ENCODE results near the gene CDH13. TPM values are rescaled to one million over a fixed set of nuclear protein-coding genes. Genes with fewer than 3 reads are reported as not detected.

Gene CDH13
- total RNA-seq, 1 donor from 2014 or later, result 161 TPM

GRCh38 chr16:83045790-83046189, 419.0 kb downstream of the CDH13 start:
- Histone ChIP-seq H3K4me3 (no peak overlapping the region), H3K27me3 (ENCODE audit: low read depth) (no peaks in the 10 kb centered on the region), H3K36me3 (no peaks in the 10 kb centered on the region), H3K4me1 (peaks cover 11% of the 10 kb centered on the region), H3K27ac (replicated peaks) (no peak overlapping the region), H3K9me3 (replicated peaks) (no peaks in the 10 kb centered on the region)
- intact Hi-C loops (cut with micrococcal nuclease), result no loop called here
- no peak for DNase-seq
- TF ChIP-seq, protein P1, sequence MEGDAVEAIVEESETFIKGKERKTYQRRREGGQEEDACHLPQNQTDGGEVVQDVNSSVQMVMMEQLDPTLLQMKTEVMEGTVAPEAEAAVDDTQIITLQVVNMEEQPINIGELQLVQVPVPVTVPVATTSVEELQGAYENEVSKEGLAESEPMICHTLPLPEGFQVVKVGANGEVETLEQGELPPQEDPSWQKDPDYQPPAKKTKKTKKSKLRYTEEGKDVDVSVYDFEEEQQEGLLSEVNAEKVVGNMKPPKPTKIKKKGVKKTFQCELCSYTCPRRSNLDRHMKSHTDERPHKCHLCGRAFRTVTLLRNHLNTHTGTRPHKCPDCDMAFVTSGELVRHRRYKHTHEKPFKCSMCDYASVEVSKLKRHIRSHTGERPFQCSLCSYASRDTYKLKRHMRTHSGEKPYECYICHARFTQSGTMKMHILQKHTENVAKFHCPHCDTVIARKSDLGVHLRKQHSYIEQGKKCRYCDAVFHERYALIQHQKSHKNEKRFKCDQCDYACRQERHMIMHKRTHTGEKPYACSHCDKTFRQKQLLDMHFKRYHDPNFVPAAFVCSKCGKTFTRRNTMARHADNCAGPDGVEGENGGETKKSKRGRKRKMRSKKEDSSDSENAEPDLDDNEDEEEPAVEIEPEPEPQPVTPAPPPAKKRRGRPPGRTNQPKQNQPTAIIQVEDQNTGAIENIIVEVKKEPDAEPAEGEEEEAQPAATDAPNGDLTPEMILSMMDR (IDR thresholded peaks at IDR 0.05; ENCODE audit: borderline replicate concordance), result no peak

DNA sequence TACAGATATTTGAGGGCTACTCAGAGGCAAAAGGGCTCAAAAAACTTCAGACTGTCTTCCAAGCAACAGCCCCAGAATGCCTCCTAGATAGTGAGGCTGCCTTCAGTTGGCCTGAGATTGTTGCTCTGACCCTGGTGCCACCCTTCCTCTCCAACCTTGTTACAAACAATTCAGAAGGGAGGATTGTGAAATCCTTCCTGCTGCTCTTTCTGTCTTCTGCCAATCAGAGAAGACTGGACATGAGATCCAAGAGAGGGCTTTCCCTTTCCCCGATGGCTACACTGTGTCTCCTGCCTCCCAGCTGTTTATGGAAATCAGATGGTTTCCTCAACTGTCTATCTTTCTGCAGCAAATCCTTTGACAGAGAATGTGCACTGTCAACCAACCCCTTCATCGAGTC, 419.9 kb downstream of the CDH13 start:
- TF ChIP-seq, protein P1 (IDR thresholded peaks at IDR 0.05; ENCODE audit: borderline replicate concordance), result no peak
- intact Hi-C loops (cut with micrococcal nuclease), result no loop called here
- no peak for DNase-seq
- H3K4me3 ChIP-seq, result no peak overlapping the region
- no peak overlapping the region for H3K27ac ChIP-seq (replicated peaks)
- H3K27me3 ChIP-seq (ENCODE audit: low read depth), result no peaks in the 10 kb centered on the region
- H3K36me3 ChIP-seq, result no peaks in the 10 kb centered on the region
- peaks cover 11% of the 10 kb centered on the region for H3K4me1 ChIP-seq
- H3K9me3 ChIP-seq (replicated peaks), result no peaks in the 10 kb centered on the region

DNA sequence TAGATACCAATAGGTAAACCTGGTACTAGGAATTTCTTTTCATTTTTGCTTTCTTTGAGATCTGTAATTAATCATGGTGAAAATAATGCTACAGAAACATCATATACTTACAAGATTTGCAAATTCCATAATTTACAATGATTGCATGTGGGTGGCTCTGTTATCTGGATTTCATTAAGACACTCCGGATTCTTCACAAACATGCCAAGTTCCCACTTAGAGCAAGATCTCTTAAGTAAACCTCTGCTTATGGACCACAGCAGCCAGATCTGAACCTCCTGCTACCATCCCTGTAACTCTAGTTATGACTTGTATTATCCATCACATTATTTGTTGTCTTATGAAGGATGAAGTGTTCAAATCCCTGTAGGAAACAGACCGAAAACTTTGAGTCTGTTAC, 424.7 kb downstream of the CDH13 start:
- Histone ChIP-seq H3K36me3 (no peaks in the 10 kb centered on the region), H3K27ac (replicated peaks) (no peak overlapping the region), H3K27me3 (ENCODE audit: low read depth) (no peaks in the 10 kb centered on the region), H3K9me3 (replicated peaks) (no peaks in the 10 kb centered on the region), H3K4me3 (no peak overlapping the region), H3K4me1 (peaks cover 6% of the 10 kb centered on the region)
- intact Hi-C loops (cut with micrococcal nuclease), result no loop called here
- TF ChIP-seq, protein P1 (IDR thresholded peaks at IDR 0.05; ENCODE audit: borderline replicate concordance), result no peak
- DNase-seq, result no peak

GRCh38 chr16:83054283-83054682, 427.5 kb downstream of the CDH13 start:
- no peaks in the 10 kb centered on the region for H3K9me3 ChIP-seq (replicated peaks)
- intact Hi-C loops (cut with micrococcal nuclease), result no loop called here
- no peaks in the 10 kb centered on the region for H3K4me1 ChIP-seq
- DNase-seq, result no peak
- no peaks in the 10 kb centered on the region for H3K27me3 ChIP-seq (ENCODE audit: low read depth)
- H3K4me3 ChIP-seq, result no peak overlapping the region
- no peak overlapping the region for H3K27ac ChIP-seq (replicated peaks)
- no peaks in the 10 kb centered on the region for H3K36me3 ChIP-seq
- TF ChIP-seq, protein P1 (IDR thresholded peaks at IDR 0.05; ENCODE audit: borderline replicate concordance), result no peak

DNA sequence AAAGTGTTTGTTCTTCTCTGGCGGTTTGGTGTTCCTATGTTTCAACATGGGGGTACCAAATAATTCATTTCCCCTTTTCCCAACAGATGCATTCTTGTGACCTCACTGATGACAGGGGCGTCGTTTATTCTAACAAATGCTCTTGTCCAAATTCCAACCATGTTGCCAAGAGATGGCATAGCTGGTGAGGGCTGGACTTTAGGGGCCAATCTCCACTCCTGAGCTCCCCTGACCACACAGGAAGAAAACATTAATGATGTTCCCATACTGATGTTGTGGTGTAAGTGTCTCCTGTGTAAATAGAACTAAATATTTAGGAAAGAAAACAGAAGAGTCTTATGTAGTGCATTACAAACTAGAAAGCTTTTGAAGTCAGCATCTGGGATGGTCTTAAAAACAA, 431.6 kb downstream of the CDH13 start:
- intact Hi-C loops (cut with micrococcal nuclease), result no loop called here
- Histone ChIP-seq H3K4me1 (peaks cover 2% of the 10 kb centered on the region), H3K27me3 (ENCODE audit: low read depth) (no peaks in the 10 kb centered on the region), H3K4me3 (no peak overlapping the region), H3K9me3 (replicated peaks) (no peaks in the 10 kb centered on the region), H3K27ac (replicated peaks) (no peak overlapping the region), H3K36me3 (no peaks in the 10 kb centered on the region)
- TF ChIP-seq, protein P1 (IDR thresholded peaks at IDR 0.05; ENCODE audit: borderline replicate concordance), result no peak
- DNase-seq, result no peak

DNA sequence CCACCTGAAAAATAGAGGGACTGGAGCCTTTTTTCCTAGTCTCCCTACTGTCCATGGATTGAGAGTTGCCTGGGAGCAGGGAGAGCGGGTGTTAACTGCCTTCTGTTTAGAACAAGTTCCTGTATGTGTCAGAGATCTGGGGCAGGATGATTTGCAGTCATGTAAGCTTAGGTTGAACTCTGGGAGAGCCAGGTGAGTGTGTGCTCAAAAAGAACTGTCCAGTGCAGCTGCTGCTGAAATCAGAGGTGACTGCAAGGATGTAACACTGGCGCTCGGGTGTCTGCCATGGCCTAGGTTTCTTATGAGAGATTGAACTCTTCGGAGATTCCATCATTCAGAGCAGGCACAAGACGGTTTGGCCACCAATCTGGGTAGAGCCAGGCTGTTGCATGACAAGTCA, 432.5 kb downstream of the CDH13 start:
- TF ChIP-seq, protein P1 (IDR thresholded peaks at IDR 0.05; ENCODE audit: borderline replicate concordance), result no peak

More for the DNA sequence above, 432.5 kb downstream of the CDH13 start:
- Histone ChIP-seq H3K9me3 (replicated peaks) (no peaks in the 10 kb centered on the region), H3K27me3 (ENCODE audit: low read depth) (no peaks in the 10 kb centered on the region), H3K4me1 (peaks cover 6% of the 10 kb centered on the region), H3K27ac (replicated peaks) (no peak overlapping the region), H3K4me3 (no peak overlapping the region), H3K36me3 (no peaks in the 10 kb centered on the region)
- intact Hi-C loops (cut with micrococcal nuclease), result no loop called here
- no peak for DNase-seq

All from left ventricle myocardium inferior (tissue), 1 donor.